ENCODE measurements around the gene ABCA4.

- TF ChIP-seq EZH2 (IDR thresholded peaks at IDR 0.05): no peak
- TF ChIP-seq POLR2AphosphoS5 (IDR thresholded peaks at IDR 0.05; ENCODE audit: borderline replicate concordance, low read depth, low read length): no peak
- TF ChIP-seq FOXP2 (optimal IDR thresholded peaks at IDR 0.05; ENCODE audit: control extremely low read depth, extremely low read length, insufficient read depth): no peak
Observed at GRCh38 chr1:94013367-94013878, 107.5 kb downstream of the ABCA4 start.

All from SK-N-MC (cell line).